NCI-H146 (cell line): Measurements from ENCODE around the gene RNF26.
A peak's percentile ranks its signal among the peaks of the same experiment; 100 is the strongest.

Source experiments
- DNase-seq: peaks from one replicate; lab custom pipeline; 2025; lab: John Stamatoyannopoulos, UW

The RNF26 gene

DNA sequence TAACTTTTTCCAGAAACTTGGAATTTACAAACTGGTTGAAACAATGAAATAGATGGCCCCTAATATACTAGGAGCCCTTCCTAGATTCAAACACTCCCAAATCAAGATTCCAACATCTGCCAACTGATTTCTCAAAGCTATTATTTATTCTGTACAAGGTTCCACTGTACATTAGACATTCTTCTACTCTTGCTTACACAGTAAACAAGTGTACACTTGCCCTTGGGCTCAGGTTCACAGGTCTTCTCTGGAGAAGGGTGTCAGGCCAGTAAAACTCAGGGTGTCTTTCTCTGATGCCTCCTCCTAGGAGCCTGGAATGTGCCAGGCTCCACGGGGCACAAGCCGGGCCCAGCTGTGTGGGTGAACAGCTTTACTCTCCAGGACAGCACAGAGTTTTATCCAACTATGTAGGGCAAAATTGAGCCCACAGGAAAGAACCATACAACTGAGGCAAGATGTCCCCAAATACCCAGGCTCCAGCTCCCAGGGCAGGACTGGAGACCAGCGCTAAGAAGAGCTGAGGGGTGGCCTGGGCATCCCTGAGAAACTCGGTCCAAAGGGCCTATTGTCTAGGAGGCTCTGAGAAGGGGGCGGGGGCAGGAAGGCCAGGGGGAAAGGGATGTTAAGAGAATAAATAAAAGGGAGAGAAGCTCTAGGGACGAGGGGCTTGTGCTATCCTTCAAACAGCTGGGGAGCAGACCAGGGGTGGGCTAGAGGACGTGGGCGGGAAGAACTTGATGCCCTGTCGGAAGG lies 20.9 kb downstream of the RNF26 start:
- no peak for DNase-seq

DNA sequence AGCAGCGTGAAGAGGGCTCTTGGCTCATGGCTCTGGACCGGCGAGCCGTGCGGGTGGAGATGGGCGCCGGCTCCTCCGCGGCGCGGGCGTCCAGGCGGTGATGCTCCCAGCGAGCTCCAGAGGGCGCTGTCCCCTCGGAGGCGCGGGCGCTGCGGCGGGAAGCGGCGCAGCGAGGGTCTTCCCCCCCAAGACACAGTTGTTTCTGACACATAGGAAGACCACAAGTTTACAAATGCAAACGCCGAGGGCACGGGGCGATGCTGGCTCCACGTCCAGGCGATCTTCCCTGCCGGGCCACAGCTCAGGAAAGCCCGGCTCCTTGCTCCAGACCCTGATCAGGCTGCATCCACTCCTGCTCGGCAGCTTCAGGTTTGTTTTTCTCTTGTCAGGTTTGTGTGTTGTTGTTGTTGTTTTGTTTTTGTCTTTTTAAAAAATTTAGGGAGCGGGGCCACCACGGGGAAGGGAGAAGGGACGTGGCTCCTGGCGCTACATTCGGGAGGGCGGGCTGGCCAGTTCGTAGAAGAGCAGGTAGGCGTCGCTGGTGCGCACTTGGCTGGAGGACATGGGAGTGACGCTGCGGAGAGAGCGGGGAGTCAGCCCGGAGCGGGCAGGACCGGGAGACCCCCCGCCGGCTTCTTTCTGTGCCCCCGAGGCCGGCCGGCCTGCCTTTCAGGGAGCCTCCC lies 22.2 kb downstream of the RNF26 start:
- no peak for DNase-seq

DNA sequence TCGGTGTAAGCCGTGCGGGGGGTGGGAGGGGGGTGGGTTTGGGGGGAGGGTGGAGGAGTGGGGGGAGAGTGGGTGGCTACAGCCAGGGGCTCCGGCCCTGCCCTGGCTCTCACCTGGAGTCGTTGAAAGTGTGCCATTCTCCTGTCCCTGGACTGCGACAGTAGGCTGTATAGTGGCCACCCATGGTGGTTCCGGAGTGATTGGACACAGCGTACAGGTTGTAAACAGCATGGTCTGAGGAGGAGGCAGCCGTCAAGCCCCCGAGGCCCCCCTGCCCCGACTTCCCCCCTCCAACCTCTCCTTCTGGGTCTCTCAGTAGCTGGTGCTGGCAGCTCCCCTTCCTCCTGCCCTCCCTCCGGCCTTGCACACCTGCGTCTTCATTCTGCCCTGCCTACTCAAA lies 22.7 kb downstream of the RNF26 start:
- DNase-seq: no peak

DNA sequence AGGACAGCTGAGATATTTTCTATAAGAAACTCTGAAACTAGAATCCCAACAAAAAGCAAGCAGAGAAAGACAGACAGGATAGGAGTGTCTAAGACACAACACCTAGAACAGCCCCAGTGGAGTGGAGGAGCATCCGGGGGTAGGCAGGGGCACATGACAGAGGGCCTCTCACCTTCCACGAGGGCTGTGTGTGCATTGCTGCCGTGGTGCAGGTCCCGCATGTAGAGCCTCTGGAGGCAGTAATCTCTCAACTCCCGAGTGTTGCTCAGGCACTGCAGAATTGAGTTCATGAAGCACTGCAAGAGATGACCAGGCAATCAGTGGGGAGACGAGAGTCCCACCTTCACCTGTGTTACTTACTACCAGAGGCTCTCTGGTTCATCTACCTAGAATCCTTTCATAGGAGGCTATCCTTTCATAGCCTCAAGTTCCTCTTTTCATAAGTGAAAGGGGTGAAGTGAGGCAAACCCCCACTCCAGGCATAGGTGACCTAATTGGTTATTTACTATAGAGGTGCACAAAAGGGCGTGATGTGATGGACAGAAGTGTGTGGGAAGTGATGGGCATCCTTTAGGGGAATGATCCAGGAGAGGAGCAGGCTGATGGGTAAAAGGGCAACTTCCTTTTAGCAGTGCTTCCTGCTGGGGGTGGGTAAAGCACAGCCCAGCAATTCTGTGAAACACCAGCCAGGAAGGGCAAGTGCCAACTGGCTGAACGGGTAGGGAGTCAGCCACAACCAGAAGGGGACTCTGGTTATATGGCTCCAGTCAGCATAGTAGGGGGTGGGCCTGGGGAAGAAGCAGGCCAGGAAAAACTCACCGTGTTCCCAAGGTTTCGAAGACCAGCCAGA lies 25.3 kb downstream of the RNF26 start:
- no peak for DNase-seq

DNA sequence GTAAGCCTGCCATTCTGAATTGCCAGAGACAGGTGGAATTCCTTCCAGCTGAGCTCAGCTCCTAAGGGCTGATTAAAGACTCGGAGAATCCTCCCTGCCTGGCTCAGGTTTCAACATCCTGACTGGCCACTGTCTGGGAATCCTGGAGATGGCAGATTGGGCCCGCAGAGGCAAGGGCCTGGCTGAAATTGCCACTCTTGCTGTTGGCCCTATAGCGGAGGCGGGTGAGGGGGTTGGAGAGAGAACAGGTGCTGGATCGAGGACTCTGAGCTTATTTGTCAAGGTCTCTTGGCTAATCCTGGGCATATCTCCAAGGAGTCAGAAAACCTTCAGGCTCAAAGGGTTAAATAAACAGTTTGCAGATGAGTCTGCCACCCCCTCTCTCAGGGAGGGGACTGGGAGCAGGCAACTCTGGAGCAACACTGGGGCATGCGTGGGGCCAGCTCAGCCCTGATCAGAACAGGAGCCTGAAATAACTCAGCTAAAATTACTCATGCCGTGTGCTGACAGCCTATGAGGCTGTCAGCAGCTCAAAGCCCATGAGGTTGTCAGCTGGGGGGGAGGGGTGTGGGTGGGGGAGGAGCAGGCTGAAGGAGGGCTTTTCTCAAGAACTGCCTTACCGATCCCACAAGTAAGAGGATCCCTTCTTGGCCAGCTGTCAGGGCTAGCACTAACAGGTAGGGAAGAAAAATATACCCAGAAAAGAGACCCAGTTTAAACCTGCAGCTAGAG lies 26.9 kb downstream of the RNF26 start:
- no peak for DNase-seq

DNA sequence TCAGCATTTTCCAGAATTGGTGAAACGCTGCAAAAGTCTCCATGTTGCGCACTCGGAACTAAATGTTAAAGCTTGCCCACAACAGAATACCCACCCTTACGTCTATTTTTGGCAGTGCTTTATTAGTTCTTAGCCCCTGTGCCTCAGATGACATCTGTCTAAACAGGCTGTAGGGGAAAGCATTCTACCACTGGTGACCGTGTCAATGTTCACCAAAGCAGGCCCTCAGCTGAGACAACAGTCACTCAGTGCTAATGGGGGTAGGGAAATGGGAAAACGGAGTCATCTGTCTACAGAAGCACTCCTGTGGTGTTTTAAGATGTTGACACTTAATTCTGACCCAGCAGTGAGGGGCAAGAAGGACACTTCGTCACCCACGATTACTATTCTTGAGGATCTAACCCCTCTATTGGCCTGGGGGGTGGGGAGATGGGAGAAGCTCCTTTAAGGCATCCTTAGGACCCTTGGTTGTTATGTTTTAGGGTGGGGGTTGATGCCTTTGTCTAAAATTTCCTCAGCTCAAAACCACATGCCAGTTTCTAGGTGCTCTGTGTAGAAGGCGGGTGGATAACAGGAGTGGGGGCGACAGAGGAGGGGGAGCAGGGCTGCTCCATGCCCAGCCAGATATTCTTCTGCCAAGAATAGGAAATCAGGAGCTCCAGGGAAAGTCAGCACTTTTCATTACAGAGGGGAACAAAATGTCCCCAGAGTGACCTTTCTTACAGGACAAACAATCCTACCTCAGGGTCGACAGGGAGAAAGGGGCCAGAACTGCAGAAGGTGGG lies 27.8 kb downstream of the RNF26 start:
- DNase-seq: no peak

DNA sequence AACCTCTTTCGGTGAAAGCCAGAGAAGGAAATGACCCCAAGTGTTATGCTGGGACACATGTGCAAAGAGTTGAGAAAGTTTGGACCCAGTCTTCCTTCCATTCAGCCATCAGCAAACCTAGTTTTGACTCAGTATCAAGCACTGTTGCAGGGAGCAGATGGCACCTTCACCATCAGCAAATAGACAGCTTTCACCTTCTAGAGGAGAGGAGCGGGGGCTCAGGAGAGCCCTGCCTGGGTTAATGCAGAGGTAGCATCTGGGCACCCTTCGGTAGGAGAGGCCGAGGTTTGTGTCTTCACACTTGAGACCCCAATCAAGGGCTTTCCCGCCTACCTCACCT lies 28.4 kb downstream of the RNF26 start:
- DNase-seq: no peak

DNA sequence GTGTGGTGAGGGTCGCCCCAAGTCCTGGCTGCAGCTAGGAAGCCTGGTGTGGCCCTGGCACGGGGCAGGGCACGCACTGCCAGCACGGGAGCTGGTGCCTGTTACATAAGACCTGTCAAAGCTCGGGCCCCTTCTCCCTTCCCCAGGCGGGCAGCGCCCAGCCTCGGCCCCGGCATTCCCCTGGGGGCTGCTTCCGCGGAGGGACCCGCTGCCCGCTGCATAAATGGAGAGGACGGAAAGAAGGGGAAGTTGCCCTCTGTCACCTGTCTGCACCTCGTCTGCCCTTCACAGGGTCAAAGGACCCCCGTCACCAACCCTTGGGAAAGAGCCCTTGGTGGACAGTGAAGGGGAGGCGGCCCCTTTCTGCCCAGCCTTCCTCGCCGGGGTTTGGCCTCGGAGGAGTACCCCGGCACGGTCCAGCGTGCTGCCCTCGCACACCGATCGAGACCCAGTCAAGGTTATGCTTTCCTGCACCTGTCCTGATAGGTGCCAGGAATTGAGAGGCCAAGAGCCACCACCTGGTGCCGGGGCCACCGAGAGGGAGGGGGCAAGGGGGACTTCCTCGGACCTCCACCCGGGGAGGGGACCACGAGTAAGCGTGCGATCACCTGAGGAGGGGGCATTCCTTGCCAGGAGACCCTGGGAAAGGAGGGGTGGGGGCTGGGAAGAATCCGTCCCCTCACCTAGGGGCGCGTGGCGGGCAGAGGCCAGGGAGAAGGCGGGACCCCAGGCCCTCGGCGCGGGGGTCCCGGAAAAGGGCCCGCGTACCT lies 28.9 kb downstream of the RNF26 start:
- peak; percentile 42 for DNase-seq

DNA sequence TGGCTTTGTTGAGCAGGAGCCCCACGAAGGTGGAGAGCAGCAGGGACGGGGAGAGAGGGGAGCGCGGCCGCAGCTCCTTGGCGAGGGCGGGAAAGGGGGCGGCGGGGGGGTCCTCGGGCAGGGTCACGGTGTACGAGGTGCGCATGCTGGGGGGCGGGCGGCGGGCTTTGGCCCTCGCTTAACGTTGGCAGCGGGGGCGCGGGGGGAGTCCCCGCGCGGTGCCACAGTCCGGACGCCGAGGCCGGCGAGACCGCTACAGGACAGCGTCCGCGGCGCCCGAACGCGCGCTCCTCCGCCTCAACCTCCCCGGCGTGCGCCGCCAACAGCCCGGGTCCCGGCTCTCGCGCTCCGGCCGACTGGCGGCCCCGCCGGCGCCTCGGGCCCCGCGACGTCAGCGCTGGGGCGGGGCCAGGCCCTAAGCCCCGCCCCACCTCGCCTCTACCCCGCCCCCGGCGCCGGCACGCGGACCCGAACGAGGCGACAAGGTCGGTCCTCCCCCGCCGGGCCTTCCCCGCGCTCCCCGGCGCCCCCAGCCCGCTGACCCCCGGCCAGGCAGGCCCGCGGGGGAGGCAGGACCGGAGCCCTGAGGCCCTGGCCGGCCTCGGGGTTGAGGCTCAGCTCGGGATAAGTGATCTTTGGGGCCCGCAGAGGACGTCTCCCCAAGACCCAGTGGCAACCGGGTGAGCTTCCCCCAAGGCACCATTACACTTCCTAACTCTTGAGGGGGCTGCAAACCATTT lies 29.7 kb downstream of the RNF26 start:
- DNase-seq: peak; percentile 56

DNA sequence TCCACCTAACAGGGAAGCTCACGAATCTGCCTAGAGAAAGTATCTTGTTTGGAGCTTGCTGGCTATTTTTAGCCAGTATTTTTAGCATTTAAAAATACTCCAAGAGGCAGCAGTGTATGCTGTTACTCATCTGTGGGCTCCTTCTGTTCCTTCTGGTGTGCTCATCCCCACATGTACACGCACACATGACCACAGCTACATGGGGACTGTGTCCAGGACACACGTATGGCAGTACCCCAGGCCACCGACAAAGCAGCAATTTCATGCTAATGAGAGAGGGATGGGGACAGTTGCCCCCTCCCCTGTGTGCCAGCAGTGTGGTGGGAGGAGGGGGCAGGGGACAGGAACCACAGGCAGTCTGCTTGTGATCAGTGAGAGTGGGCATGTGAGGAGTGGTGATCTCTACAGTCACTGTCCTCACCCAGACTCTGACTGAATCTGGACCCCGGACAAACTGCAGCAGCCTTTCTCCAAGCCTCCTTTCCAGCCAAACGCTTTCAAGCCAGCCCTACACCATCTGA lies 30.8 kb downstream of the RNF26 start:
- DNase-seq: no peak

DNA sequence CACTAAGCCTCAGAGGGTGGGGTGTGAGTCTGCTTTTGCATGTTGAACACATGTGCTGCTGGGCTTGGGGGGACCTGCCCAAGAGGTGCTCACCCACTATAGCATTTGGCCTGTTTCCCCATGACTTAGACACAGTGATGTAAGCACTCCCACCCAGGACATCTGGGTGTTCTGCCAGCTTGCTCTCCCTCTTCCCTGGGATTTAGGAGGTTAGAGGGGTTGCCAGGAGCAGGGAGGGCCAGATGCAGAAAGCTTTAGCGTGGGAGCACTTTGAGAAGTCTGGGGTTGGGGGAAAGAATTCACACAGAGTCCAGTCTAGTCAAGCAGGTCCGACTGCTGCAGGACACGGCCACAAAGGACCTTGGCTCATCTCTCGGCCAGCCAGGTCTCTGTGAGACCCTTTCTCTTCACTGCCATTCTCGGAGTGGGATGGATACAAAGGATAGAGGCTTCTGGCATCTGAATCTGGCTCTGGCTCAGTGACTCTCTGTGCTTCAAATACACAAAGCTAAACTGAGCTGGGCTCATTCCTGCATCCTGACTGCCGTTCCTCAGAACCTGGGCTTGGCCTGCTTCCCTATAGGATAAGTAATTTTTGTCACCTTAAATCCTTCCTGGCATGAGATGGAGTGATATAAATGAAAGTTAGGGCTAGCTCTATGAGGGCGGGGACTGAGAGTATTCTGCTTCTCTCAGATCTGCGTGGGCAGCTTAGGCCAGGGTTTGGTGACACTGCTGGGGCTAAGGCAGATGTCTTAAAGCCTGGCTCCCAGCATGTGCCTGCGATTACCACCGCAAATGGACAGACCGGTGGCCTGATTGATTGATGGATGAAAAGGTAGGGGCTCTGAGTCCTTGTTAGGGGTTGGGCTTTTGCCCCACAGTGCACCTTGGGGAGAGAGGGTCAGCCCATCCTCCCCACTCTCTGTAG lies 32.6 kb downstream of the RNF26 start:
- DNase-seq: no peak

DNA sequence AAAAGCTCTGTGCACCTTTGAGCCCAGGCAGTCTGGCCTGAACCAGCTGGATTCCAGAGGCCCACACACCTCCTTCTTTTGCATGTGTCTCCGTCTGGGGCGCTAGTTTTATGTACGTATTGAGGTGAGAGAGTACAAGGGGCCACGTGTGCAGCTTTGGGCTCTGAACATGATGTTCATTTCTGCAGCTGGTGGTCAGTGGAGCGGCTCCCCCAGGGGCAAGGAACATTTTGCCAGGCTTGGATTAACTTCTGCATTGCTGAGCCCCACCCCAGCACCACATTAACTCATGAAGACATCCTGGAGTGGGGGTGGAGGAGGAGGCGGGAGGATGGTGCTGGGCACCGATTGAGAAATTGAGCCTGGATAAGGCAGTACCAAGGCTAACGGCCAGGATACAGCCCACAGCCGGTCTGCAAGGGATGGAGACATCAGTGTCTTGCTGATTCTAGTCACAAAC lies 33.4 kb downstream of the RNF26 start:
- no peak for DNase-seq

DNA sequence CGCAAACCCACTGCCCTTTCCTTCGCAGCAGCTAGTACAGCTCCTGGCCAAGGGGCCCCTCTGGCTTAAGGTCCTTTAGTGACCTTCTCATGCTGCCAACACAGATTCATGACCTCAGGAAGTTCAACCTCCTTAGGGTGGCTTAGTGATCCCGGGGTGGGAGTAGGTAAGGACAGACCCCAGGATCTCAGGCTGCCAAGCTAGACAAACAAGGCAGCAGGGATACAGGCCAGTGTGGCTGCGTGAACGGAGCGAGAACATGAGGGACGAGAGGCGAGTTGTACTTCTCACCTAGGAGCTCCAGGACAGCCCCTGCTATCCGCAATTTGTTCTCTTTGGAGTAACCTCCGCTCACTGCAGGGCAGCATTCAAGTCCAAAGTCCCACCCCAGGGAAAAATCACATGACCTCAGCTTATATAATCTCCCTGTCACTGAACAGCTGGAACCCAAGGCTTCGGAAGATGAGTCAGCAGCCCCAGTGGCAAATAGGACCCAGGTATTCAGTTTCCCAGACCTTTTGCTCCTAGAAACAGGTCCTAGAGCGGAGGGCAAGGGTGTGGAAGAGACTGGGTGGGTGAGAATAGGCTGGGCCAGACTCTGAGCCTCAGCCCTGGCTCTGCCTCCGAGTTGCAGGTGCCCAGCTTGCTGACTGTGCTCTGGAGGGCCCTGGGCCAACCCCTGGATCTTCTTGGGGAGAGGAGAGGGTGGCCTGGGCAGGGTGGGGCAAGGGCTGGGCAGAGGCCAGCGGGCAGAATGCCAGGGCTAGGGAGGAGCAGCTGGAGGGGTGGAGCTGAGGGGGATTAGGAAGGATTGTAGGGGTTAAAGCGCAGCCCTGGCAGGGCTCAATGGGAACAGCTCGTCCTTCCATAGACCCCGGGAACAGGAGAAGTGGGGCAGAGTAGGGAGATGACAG lies 34.1 kb downstream of the RNF26 start:
- peak; percentile 27 for DNase-seq

DNA sequence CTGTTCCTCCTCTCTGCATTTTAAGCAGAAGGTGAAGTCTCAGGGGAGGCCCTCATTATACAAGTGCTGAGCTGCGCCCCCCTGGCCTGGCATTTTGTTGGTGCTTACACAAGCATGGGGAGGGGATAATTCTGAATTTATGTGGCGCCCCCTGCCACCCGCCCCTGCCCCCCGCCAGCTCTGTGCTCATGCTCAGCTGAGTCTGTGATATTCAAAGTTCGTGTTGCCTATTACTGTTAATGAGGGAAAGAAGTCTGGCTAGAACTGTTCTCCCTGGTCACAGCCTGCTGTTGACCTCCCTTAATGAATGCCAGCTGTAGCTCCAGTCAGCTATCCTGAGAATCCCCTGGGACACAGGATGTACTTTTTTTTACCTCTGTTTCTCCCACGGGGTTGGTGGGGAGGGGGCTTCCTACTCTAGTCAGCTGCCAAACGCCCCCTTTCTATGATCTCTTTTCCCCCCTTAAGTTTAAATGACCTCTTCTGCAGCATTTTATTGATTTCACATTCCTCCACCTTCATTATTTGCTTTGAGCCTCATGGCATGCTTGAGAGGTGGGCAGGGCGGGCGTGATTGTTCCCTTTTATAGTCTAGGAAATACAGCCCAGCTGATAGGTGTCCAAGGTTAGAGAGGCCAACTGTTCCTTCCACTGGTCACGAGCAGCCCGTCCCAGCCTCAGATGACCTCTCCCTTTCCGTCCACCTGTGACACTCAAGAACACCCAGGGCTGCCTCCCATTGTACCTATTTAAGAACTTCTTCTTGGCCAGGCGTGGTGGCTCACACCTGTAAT lies 35.0 kb downstream of the RNF26 start:
- DNase-seq: no peak

DNA sequence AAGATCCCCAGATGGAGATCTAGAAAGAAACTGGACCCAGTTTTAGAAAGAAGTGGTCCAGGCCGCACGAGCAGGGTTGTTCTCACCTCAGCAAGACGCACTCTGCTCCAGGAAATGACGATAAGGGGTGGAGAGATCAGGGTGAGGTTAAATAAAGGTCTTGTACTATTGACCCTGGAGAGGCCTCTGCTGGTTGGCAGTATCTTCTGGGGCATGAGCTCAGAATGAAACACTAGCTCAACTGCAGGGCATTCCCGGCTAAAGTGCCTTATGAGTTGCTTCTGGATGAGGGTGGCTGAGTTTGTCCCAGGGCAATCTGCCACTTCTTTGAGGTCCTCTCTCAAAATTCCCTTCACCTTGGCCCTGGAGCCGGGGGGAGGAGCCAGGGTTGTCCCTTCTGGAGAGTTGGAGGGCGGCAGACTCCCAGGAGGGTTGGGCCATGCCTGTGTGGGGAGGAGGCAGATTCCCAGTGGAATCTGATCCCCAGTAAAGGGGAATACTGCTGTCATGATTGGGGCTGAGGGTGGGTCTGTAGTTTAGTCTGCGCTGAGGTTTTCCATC lies 36.2 kb downstream of the RNF26 start:
- DNase-seq: no peak

DNA sequence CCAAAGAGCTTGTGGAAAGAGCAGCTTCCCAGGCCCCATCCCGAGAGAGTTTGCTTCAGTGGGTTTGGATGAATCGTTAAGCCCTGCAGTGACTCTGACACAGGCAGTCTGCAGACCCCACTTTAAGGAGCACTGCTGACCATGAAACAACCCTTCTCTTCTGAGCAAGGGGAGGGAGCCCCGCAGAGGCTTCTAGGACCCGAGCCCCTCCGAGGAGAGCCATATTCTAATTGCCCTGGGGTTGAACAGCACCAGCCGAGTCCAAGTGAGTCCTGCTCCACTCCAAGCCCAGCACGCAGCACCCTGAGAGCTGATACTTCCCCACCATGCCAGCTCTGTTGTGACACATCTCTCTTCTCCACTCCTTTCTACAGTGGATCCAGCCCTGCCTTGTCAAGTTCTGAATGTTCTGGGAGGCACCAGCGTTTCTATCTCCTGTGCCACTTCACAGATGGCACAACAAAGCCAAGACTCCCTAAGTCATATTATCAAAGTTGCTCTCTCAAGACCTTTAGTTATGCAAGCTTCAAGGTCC lies 36.8 kb downstream of the RNF26 start:
- DNase-seq: no peak
